ENCODE measurements around the gene TNFRSF25.
"Not testable (repeated sequence)": the region's sequence is repeated elsewhere in the genome, so short reads cannot be mapped to it uniquely, and the experiment has no call there.

TNFRSF25 gene

GRCh38 chr1:6429660-6430411, 36.1 kb downstream of the TNFRSF25 start:
- DNase-seq = not testable (repeated sequence)

GRCh38 chr1:6428453-6428852, 37.5 kb downstream of the TNFRSF25 start:
- DNase-seq = not testable (repeated sequence)

- DNase-seq = no peak
These were observed 38.3 kb downstream of the TNFRSF25 start for GRCh38 chr1:6427441-6428390.

GRCh38 chr1:6426972-6427350, 39.0 kb downstream of the TNFRSF25 start:
- no peak for DNase-seq

- no peak for DNase-seq
These were observed 39.5 kb downstream of the TNFRSF25 start for GRCh38 chr1:6426277-6426971.

- DNase-seq = no peak
These were observed 40.3 kb downstream of the TNFRSF25 start for GRCh38 chr1:6425658-6426057.

DNA sequence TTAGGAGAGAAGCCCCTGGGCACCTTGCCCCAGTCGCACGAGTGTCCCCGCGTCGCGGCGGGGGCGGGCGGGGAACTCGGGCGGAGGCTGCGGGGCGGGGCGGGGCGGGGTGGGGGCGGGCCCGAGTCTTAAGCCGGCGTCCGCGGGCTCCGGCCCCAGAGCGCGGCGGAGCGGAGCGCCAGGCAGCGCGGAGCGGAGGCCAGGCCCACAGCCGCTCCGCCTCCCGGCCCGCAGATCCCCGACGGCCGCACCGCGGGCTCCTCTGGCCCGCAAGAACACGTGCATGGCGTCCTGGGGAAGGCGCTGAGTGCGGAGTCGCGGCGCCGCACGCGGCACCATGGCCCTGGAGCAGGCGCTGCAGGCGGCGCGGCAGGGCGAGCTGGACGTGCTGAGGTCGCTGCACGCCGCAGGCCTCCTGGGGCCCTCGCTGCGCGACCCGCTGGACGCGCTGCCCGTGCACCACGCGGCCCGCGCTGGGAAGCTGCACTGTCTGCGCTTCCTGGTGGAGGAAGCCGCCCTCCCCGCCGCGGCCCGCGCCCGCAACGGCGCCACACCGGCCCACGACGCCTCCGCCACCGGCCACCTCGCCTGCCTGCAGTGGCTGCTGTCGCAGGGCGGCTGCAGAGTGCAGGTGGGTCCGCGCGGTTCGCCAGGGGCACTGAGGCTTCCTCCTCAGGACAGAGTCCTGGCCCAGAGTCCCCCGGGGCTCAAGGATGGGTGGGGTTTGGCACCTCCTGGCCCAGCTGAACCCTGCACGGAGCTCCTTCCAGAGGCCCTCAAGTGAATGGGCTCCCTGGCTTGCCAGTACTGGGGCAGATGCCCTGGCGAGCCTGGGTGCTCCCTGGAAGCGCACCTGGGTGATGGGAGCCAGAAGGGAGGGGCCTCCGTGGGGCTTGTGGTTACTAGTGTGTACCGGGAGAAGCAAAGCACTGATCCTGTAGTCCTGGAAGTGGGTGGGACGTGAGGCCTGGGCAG, 41.1 kb downstream of the TNFRSF25 start, which contains the start of gene ESPN:
Gene ESPN, plus strand, starts transcription at position 158 of the 975 bp plus-strand sequence. Its CDS starts 180 bp downstream, at position 338.
- no peak for DNase-seq

DNA sequence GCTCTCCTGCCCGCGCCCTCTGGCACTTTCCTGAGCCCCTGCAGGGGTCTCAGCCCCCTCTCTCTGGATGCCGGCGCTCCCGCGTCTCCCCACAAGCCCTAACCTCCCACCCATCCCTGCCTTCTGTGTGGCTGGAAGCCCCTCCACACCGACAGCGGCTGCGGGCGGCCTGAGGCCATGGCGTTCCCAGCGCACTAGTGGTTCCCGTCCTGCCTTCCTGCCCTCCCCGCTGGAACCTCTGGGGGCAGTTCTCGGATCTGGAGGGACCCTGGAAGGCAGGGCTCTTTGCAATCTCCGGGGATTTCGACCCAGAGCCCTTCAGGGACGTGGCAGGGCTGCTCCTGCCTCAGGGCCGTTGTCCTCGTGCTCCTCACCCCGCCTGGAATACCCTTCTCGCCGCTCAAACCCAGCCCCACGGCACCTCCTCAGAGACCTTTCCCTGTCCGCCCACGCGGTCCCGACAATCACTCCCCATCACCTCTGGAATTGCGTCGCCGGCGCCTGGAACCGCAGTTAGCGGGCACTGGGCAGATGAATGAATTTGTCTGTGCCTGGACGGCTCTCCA, 41.9 kb downstream of the TNFRSF25 start:
- no peak for DNase-seq

GRCh38 chr1:6423321-6423999, 42.5 kb downstream of the TNFRSF25 start:
- no peak for DNase-seq

DNA sequence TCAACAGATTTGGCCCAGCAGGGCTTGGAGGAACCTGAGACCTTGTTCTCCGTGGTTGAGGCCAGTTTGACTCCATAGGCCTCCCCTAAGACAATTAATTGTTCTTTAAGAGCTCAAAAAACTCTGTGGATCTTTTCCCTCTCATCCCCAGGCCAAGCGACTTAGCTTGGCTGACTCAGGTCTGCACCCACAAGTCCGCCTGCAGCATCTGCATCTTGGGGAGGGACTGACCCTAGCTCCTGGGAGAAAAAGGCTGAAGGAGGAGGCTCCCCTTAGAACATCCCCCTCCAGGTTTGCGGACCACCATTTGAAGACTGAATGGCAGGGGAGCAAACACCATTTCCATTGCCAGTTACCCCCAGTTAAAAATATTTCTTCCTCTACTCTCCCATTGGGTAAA, 44.7 kb downstream of the TNFRSF25 start:
- DNase-seq = no peak

DNA sequence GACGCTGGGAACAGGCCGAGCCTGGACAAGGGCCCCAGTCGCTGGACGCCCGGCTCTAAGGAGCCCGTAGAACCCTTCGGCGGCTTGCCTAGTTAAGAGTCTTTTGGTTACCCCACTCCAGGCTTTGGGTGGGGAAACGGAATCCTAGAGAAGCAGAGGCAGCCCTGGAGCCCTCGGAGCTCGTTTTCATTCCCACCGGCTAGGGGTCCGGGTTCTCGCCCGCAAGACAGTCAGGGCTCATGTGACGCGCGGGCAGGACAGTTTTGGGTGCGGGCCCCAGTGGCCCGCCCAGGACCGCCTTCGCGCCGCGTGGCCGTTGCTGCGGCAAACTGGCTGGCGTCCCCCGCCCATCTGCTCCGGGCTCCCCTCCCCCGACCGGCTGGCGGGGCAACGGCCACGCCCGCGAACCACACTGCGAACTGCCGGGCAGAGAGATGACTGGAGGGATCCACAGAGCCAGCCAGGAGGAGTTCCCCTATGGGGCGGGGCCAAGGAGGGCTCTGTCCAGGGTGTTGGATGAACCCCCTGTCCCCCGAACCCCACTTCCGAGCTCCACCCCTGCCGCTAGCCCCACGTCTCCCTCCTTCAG, 45.4 kb downstream of the TNFRSF25 start:
- DNase-seq = no peak

- DNase-seq = no peak
These were observed 46.0 kb downstream of the TNFRSF25 start, which contains the start of gene HES2 for GRCh38 chr1:6419804-6420453. HES2 (minus strand) TSS chr1:6419919; CDS start chr1:6419820, 99 bp downstream.

DNA sequence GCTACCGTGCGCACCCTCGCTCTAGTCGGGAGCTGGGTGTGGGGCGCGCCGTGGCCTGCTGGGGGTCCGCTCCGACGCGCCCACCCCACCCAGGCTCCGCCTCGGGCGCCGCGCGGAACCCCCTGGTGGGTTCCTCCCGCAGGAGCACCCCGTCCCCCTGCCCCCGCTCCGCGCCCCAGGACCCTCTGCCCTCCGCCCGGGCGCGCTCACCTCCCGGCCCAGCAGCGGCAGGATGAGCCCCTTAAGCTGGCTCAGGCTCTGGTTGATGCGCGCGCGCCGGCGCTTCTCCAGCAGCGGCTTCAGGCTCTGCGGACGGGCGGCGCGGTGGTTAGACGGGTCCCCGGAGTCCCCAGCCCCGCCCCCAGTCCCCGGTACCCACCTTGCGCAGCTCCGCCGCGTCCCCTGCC, 46.6 kb downstream of the TNFRSF25 start:
- no peak for DNase-seq

GRCh38 chr1:6418668-6419396, 47.1 kb downstream of the TNFRSF25 start:
- no peak for DNase-seq

- DNase-seq = no peak
These were observed 47.9 kb downstream of the TNFRSF25 start for GRCh38 chr1:6417961-6418667.

DNA sequence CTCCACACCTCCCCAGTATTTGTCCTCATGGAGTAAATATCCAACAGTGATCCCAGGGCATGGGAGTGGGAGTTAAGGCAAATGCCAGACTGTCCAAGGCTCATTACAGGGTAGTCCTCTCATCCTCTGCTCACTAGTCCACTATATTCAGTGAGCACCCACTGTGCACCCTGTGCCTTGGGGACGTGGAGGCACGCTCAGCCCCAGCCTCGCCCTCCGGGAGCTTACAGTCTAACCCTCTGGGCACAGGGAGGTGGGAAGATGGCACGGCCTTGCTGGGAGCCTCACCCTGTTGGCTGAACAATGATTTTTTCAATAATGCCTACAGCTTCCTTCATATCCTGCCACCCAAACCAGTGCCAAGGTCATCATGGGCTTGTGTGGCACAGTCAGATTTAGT, 49.1 kb downstream of the TNFRSF25 start:
- DNase-seq = no peak

- DNase-seq = no peak
These were observed 49.7 kb downstream of the TNFRSF25 start for GRCh38 chr1:6416295-6416656.

- DNase-seq = no peak
These were observed 50.9 kb downstream of the TNFRSF25 start for GRCh38 chr1:6414881-6415626.
